H1 (cell line): Measurements from ENCODE around the gene MLF2. TPM values are rescaled to one million over a fixed set of nuclear protein-coding genes. Genes with fewer than 3 reads are reported as not detected.

Source experiments
- polyA plus RNA-seq, 7 experiments: library from polyadenylated mRNA; depleted of rRNA in 3 of 7; stranded (reverse) in 5 of 7; unstranded in 2 of 7; fragments of >200 nt in 5 of 7; fragments of 200-250 nt in 2 of 7; gene quantifications; 1 replicate in 5 of 7; 2 replicates in 1 of 7; 4 replicates in 1 of 7; pipeline versions ENCODE4 v1.2.1 to v1.2.3, GENCODE V29; 2011 to 2013; ENCODE audit warnings: missing spikeins in 2 of 7, mixed read lengths in 2 of 7
- total RNA-seq: library from RNA; stranded (reverse); fragmentation: NEBNext Ultra II Directional; extraction: Animal tissue kit (Norgen Biotek cat#: 25700); gene quantifications from 2 replicates; pipeline ENCODE4 v1.2.1, GENCODE V29; 2021
- TF ChIP-seq, protein P1 (sequence below): fragments of 300-600 bp; sonication (generic); IDR thresholded peaks from 2 replicates; pipeline ENCODE4 v1.7.1; 2012; ENCODE audit warnings: low read length, moderate library complexity, mild to moderate bottlenecking, inconsistent platforms; ENCODE audit not compliant: insufficient replicate concordance

MLF2 gene
- total and polyA plus RNA-seq, 2 of the 8 experiments (the other 6 are each of a cell fraction or from before 2014, with no cell fraction given), result 229 to 401 TPM

DNA sequence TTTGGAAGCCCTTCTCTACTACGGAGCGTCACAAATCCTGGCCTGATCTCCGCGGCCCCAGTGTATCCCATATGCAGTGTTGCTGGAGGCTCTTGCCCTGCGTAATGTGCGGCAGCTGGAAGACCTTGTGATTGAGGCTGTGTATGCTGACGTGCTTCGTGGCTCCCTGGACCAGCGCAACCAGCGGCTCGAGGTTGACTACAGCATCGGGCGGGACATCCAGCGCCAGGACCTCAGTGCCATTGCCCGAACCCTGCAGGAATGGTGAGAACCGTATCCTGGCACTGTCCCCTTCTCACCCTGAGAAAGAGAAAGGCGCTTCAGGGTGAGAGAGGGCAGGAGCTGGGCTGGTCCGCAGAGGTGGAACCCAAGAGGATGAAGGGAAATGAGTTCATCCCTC, 23.8 kb downstream of the MLF2 start (continued):
- TF ChIP-seq, protein P1, sequence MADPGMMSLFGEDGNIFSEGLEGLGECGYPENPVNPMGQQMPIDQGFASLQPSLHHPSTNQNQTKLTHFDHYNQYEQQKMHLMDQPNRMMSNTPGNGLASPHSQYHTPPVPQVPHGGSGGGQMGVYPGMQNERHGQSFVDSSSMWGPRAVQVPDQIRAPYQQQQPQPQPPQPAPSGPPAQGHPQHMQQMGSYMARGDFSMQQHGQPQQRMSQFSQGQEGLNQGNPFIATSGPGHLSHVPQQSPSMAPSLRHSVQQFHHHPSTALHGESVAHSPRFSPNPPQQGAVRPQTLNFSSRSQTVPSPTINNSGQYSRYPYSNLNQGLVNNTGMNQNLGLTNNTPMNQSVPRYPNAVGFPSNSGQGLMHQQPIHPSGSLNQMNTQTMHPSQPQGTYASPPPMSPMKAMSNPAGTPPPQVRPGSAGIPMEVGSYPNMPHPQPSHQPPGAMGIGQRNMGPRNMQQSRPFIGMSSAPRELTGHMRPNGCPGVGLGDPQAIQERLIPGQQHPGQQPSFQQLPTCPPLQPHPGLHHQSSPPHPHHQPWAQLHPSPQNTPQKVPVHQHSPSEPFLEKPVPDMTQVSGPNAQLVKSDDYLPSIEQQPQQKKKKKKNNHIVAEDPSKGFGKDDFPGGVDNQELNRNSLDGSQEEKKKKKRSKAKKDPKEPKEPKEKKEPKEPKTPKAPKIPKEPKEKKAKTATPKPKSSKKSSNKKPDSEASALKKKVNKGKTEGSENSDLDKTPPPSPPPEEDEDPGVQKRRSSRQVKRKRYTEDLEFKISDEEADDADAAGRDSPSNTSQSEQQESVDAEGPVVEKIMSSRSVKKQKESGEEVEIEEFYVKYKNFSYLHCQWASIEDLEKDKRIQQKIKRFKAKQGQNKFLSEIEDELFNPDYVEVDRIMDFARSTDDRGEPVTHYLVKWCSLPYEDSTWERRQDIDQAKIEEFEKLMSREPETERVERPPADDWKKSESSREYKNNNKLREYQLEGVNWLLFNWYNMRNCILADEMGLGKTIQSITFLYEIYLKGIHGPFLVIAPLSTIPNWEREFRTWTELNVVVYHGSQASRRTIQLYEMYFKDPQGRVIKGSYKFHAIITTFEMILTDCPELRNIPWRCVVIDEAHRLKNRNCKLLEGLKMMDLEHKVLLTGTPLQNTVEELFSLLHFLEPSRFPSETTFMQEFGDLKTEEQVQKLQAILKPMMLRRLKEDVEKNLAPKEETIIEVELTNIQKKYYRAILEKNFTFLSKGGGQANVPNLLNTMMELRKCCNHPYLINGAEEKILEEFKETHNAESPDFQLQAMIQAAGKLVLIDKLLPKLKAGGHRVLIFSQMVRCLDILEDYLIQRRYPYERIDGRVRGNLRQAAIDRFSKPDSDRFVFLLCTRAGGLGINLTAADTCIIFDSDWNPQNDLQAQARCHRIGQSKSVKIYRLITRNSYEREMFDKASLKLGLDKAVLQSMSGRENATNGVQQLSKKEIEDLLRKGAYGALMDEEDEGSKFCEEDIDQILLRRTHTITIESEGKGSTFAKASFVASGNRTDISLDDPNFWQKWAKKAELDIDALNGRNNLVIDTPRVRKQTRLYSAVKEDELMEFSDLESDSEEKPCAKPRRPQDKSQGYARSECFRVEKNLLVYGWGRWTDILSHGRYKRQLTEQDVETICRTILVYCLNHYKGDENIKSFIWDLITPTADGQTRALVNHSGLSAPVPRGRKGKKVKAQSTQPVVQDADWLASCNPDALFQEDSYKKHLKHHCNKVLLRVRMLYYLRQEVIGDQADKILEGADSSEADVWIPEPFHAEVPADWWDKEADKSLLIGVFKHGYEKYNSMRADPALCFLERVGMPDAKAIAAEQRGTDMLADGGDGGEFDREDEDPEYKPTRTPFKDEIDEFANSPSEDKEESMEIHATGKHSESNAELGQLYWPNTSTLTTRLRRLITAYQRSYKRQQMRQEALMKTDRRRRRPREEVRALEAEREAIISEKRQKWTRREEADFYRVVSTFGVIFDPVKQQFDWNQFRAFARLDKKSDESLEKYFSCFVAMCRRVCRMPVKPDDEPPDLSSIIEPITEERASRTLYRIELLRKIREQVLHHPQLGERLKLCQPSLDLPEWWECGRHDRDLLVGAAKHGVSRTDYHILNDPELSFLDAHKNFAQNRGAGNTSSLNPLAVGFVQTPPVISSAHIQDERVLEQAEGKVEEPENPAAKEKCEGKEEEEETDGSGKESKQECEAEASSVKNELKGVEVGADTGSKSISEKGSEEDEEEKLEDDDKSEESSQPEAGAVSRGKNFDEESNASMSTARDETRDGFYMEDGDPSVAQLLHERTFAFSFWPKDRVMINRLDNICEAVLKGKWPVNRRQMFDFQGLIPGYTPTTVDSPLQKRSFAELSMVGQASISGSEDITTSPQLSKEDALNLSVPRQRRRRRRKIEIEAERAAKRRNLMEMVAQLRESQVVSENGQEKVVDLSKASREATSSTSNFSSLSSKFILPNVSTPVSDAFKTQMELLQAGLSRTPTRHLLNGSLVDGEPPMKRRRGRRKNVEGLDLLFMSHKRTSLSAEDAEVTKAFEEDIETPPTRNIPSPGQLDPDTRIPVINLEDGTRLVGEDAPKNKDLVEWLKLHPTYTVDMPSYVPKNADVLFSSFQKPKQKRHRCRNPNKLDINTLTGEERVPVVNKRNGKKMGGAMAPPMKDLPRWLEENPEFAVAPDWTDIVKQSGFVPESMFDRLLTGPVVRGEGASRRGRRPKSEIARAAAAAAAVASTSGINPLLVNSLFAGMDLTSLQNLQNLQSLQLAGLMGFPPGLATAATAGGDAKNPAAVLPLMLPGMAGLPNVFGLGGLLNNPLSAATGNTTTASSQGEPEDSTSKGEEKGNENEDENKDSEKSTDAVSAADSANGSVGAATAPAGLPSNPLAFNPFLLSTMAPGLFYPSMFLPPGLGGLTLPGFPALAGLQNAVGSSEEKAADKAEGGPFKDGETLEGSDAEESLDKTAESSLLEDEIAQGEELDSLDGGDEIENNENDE, result no peak
